Stimulated activated CD4-positive, alpha-beta T cell treated with anti-CD3 and anti-CD28 coated beads, Interleukin-2, amount 100 ng/mL, for 24 hours (primary cell): ENCODE data around the gene FLCN.
"Not testable (repeated sequence)": the region's sequence is repeated elsewhere in the genome, so short reads cannot be mapped to it uniquely, and the experiment has no call there.

Source experiments
- DNase-seq, 2 donors: peaks; one replicate each; pipeline ENCODE4 v3.0.0-alpha.2; 2020

FLCN gene

DNA sequence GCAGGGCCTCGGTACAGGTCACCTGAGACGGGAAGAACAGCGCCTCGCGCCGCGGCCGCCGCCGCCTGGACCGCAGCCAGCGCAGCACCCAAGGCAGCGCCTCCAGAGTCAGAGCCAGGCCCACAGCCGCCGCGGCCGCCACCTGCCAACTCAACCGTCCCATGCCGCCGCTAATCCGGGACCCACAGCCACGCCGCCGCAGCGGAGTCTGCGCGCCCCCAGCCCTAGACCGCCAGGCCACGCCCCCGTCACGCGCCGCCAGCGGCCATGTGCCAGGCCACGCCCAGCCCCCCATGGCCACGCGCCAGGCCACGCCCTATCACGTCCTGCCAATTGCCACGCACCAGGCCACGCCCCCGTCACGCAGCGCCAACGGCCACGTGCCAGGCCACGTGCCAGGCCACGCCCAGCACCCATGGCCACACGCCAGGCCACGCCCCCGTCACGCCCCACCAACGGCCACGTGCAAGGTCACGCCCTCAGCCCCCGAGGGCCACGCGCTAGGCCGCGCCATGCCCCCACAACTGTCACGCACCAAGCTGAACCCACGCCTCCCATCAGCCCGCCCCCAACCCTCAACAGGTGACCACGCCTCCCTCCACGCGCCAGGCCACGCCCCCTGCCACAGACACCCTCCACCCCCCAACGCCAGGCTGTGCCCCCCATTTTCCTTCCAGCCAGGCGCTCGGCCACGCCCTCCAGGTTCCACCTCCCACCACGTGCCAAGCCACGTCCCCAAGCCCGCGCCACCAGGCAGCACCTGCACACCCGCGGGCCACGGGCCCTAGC is 30.6 kb downstream of the FLCN start, which contains the start of gene PLD6:
Gene PLD6, minus strand, starts transcription at position 210 of the 789 bp plus-strand sequence. Its CDS starts 47 bp downstream, at position 163.
- peak; percentile 94 for DNase-seq

DNA sequence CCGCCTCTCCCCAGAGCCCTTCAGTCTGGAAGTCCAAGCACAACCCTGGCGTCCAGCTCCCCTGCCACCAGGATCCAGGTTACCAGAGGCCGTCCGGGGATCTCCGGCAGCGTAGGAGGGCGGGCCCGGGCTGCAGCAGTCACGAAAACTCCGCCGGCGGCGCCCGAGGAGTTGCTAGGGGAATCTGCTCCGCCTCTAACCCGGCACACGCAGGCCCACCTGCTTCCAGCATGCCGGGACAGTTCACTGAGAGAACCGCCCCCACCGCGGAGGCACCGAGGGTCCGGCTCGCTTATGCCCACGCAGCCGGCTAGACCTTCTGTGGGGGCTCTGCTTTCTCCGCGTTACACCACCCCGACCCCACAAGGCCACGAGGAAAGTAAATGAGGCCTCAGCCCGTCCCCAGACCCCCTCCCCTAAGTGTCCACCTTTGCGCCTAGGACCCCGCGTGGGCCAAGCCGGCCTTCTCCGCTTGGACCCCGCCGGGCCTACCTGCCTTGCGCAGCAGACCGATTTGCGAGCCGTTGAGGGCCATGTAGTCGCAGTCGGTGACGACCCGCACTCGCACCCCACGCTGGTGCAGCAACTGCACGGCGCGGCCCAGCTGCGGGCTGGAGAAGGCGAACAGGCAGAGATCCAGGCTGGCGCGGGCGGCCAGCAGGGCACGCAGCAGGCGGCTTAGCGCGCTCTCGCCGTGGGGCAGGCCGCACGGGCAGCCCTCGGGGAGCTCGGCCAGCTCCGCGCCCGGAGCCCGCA is 31.4 kb downstream of the FLCN start:
- DNase-seq, result peak; percentile 74

DNA sequence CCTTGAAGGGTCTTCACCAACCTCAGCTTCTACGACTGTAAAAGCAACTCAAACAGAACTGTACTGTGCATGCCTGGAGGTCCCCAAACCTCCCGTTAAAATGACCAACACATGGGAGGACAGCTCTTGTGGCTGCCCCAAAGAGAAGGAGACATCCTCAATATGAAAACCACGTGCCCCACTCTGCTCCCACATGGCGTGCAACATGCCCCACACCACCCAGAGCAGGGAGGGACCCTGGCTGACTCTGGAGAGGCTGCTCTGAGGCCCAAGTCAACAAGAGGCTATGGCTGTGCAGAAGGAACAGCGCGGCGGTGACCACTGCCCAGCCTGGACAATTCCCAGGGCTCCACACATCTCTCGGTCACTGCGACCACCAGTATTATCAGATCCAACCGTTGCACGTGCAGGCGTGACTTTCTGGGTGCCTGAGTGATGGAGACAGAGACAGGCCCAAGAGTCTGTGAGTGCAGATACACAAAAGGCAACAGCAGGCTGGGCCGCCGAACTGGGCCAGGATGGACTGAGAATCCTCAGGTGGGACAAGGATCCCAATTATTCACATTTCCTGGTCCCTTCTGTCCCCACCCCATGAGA is 32.2 kb downstream of the FLCN start:
- no peak for DNase-seq

DNA sequence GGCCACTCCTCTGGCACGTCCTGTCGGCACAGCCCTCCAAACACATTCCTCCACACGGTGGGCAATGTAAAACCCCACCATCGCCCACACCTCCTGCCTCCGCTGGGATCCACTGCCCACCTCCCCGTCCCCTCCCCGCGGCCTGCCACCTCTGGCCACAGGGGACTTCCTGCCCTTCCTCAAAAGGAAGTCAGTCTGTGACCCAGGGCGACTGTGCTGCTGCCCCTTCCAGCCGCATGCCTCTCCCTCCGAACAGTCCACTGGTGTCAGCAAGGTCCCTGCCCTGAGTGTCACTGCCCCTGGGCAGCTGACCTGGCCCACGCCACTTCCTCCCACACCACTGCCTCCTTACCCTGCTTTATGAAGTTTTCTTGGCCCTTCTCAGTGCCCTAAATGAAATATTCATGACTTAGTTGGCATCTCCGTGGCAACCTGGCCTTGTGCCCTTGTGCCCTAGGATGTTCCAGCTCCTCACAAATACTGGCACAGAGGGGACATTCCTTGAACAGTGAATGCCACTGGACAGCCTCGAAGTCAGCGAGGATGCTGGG is 32.9 kb downstream of the FLCN start:
- no peak for DNase-seq

DNA sequence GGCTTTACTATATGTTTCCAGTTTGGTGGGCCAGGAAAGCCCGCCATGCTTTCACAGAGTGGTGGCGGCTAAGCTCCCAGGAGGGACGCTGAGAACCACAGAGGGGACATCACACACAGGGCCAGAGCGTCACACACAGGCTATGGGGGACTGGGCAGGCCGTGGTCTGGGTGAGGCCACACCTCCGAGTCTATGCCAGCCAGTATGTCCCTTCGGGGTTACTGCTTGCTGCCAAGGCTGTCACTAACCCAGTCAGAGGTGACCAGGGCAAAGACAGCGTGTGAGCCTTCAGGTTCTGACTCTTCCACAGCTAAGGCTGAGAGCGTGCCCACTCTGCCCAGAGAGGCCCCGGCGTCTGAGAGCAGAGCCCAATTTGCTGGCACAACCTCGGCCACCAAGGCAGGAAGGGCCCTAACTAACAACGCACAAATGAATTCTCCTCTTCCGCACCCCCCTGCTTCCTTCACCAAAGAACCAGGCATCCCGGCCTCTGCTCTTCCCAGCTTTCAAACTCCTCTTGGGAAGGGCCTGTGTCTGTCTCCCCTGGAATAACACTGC is 33.7 kb downstream of the FLCN start:
- DNase-seq, result no peak

DNA sequence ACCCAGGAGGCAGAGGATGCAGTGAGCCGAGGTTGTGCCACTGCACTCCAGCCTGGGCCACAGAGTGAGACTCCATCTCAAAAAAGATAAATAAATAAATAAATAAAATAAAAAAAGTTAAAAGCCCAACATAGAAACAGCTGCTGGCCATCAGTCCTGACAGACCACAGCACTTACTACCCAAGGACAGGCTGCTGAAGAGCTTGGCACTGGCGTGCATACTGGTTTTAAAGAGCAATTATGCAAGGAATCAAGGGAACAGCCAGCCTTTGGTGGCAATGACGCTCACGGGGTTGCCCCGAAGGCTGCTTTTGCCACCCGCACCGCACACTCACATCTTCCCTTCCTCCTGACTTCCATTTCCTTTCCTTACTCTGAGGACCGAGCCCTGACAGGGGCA is 35.1 kb downstream of the FLCN start:
- no peak for DNase-seq

DNA sequence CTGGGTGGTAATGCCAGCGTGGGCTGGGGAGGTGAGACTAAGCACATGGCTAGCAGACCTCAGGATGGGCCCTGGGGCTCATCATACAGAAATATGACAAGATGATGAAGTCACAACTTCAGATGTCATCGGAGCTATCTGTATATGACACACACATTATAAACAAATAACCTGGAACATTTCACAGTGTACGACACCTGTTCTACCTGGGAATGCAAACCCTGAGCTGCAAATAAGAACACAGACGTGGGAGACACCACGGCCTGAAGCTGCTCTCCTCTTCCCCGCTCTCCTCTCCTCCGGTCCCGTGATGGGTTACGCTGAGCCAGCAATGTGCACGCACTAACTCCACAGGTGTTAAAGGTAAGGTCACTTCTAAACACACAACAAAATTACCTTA is 35.7 kb downstream of the FLCN start:
- no peak for DNase-seq

DNA sequence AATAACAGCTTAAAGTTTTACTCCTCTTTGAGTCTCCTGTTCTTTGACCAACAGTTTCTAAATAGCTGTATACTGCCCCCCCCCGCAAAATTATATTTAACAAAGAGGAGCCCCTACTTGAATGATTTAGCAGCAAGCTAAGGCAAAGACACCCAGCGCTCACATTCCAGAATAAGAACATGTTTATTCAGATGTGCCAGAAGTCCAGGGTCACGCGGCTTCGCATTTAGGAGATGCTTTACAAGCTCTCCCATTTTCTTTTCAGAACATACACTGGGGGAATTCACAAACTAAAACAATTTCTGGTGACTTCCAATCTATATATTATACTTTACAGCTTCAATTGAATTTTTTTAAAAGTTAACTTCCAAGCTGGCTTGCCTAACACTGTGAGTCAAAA is 36.1 kb downstream of the FLCN start:
- no peak for DNase-seq

DNA sequence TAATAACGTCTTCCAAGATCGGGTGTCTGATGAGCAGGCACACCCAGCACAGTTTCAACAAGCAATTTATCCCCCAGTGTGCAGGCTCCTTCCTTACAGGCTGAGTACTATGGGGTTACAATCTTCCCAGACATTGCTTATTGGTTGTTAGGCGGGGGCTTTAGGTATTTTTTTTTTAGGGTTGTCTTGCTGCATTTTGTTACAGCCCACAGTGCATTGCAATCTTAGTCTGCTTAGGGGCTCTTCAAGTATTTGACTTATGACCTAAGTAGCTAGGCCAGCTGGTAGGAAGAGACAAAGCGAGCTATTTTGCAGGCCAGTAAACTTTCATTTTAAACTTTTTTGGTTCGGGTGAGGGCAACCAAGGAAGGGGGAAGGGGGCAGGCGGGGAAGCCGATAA is 36.7 kb downstream of the FLCN start:
- no peak for DNase-seq

DNA sequence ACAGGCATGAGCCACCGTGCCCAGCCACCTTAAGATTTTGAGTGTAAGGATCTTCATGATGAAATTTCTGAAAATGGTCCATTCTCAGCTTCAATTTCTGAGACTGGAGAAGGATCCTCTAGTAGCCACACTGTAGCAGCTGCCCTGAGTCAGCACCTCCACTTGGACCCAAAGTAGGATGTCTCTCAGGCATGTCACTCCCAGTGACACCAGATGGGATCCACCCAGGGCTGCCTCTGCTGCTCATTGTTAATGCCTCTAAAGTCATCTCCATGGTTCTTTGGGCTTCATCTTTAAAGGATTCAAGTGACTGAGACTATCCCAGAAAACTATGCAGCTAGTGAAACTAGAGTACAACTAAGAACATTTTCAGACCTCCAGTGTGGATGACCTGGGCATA is 38.7 kb downstream of the FLCN start:
- DNase-seq, result no peak

DNA sequence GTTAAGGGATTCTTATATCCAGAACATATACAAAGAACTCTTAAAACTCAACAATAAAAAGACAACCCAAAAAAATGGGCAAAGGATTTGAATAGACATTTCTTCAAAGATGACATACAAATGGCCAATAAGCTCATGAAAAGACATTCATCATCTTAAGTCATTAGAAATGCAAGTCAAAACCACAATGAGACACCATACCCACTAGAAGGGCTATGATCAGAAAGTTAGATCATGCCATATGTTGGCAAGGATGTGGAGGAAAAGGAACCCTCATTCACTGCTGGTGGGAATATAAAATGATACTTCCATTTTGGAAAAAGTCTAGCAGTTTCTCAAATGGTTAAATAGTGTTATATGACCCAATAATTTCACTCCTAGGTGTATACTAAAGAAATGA is 40.2 kb downstream of the FLCN start:
- no peak for DNase-seq

DNA sequence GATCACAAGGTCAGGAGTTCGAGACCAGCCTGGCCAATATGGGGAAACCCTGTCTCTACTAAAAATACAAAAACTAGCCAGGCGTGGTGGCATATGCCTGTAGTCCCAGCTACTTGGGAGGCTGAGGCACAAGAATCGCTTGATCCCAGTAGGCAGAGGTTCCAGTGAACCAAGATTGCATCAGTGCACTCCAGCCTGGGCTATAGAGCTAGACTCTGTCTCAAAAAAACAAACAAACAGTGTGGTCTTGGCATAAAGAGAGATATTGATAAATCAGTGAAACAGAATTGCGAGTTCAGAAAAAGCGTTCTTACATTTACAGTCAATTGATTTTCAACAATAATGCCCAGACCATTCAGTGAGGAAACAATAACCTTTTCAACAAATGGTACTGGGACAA is 41.5 kb downstream of the FLCN start:
- DNase-seq, result not testable (repeated sequence)

DNA sequence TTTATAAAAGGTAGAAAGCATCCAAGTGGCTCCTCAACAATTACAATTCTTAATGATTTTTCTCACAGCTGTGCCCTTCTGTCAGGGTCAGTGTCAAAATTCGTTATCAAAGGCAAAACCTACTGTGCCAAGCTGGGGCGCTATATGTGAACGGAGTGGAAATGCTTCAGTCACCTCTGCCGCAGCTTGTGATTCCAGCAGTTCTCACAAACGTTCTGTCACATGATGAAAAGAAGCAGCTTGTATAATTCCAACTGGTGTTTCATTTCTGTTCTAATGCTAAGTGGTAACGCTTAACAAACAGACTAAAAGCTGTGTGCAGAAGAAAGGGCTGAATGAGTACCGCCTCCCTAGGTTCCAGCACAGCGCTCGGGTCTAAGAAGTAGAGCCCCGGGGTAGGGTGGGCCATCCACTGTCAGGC is 45.0 kb downstream of the FLCN start:
- DNase-seq, result no peak

DNA sequence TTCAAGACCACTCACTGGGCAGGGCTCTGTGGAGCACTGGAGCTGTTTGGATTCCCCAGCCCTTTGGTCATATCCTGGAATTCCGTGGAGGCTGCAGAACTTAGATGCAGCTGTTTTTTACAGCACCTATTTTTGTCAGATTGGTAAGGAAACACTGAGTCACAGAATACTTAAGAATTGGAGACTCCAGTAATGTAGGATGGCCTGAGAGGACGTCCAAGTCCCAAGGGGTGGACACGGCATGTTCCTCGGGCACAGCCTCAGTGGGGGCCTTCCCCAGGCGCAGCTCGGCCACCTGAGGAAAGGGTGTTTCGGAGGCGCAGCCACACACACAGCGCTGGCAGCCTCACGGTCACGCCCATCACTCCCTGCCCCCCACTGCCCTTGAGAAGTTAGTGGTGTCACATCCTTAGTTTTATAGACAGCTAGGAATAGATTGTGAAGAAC is 45.6 kb downstream of the FLCN start:
- DNase-seq, result no peak

DNA sequence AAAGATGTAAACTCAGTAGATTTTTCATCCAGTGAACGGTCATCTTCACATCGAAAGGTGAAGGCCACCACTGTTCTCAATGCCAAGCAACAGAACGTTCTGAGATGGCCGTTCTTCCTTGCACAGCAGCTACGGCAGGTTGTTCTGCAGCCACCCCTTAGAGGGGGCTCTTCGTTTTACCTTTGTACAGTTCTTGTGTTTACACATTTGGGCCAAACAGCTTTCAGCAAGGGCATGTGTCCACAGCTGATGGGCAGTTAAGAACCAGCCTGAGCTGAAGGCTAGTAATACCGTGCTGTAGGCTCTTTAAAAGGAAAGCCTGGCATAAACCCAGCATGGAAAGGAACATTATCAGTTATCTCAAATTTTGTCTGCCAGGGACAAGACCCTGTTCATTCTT is 46.8 kb downstream of the FLCN start:
- DNase-seq, result no peak

DNA sequence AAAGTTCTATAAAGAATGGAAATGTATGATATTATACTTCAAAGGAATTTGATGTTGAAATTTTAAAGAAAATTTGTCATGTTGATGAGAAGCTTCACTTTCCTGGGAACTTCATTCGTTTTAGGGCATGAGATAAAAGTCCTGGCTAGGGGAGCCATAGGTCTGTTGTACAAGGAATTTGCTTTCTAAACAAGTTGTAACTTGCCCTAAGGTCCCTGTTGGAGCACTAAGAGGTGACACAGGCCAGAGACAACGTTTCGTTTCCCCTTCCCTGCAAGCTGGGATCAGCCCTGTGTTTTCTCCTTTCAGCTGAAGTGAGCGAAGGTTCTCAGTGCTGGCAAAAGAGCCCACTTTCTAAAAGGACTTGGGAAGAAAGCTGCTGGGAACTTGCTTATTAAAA is 47.4 kb downstream of the FLCN start:
- no peak for DNase-seq

DNA sequence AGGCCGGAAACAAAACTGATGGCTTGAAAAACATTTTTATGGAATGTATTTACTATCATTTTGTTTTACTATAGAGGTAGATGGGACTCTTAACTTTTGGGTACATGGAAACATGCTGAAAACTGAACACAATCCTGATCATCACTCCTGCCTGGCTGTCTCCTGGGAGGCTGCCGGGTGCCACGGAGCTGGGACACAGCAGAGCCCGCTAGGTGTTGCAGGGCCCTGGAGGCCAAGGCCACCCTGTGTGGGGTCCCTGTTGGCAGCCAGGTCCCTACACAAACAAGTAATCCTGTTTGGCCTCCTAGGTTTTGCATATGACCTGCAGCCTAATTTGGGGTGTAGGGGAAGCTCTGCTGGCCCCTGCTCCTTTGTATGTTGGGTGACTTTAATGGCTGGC is 48.4 kb downstream of the FLCN start:
- DNase-seq, result no peak

DNA sequence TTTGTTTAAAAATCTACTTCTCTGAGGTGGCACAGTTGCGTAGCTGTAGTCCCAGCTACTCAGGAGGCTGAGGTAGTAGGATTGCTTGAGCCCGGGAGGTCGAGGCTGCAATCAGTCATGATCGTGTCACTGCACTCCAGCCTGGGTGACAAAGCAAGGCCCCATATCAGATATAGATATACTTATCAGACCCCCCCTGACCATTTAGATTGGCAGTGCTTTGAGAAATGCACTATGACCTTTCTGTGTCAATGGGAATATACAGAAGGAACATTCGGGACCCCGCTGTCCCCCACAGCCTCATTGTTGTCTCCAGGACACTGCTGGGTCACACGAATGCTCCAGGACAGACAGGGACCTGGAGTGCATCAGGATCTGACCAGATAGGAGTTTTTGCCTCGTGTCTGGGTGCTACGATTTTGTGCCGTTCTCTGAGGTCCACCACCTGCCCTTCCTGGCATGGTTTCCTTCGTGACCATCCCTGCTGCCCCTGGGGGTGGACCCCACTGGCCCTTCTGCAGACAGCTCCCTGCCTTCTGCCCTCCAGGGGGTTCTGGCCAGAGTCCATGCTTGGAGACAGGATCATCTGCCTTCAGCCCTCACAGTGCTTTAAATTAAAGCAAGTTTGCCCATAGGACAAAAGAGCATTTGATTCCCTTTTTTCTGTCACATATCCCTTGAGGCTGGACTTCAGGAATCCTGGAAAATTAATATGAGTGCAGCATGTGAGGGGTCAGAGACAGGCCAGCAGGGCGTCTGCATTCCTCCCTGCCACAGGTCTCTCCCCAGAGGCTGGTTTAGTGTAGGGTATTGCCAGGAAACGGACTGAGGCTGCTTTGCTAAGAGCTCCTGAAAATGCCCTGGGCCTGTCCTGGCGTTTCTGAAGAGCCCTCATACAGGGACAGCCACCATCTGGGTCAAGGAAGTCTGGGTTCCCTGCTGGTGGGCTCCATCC is 50.1 kb downstream of the FLCN start:
- DNase-seq, result no peak

DNA sequence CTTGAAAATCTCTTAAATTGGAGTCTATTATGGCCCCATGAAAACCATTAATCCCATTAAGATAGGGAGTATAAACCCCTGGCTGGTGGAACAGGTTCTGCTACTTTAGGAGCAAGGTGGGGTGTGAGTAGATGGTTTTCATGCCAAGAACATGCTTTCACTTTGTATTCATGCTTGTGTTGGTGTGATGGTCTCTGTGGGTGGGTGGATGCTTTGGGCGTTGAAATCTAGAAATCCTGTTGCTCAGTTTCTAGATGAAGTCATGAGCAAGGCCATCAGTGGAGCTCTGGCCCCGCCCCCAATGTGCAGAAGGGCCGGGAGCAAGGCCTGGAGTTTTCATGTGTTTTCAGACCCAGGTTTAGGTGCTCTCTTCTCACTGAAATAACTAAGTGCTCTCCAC is 50.9 kb downstream of the FLCN start:
- peak; percentile 66 to 67 for DNase-seq

DNA sequence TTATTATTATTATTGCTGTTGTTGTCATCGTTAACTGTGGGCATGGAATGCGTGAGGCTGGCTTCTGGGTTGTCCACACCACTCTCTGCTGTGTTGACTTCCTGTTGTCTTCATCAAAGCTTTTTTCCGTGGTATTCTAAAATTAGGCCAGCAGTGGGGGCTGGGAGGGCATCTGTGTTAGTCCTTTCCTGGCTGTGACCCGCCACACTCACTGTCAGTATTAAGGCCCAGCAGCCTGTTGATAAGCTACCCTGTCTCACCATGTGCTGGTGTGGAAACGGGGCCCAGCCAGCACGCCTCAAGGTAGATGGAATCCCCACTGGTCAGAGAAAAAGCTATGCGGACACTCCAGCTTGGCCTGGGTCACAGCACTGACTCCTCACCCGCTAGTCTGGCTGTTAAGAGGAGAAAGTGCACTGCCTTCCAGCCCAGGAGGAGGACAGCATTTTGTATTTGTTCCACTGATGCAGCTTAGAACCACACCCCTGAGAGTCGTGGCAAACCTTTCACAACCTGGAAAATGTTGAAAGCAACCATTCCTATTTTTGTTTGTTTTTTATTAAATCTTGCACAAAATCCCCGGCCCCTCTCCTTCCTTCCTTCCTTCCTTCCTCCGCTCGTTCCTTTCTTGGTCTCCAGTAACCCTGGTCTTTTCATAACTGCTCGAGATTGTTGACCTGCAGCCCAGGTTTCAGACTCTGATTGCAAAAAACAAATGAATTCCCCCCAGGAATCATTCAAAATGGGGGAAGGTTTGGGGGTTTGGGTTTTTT is 51.8 kb downstream of the FLCN start:
- not testable (repeated sequence) for DNase-seq

DNA sequence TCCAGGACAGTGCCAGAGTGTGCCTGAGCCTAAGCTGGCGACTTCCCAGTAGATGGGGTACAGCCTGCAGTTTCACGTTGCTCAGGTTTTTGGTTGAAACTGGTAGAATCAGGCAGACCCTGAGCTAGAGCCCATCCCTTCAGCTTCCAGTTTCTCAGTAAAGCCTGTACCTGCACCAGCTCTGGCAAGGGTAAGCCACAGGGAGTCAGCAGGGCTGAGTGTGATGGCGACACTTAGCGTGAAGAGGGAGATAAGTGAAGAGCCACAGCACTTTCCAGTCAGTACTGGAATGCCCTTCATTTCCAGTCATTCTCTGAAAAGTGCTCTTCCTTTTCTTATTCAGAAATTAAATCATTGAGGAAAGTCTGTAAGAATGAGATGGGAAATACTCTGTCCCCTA is 53.2 kb downstream of the FLCN start:
- no peak for DNase-seq
